ENCODE results near the gene PLA2G12A. TPM values are rescaled to one million over a fixed set of nuclear protein-coding genes. Genes with fewer than 3 reads are reported as not detected.

Gene PLA2G12A
- polyA plus RNA-seq, 1 of the 3 experiments (the other 2 are of a cell fraction), result 7.9 TPM

- no peak overlapping the region for H3K9ac ChIP-seq
- 77% methylated on average over 7 of the region's 7 CpGs for WGBS (ENCODE audit: low lambda C conversion rate)
- H3K4me1 ChIP-seq (ENCODE audit: control insufficient read depth in 1 of 2, insufficient read depth in 2 of 2, low read depth in 1 of 2, low read length in 1 of 2), result no peaks in the 10 kb centered on the region
- no peak for DNase-seq
- H3F3A ChIP-seq (replicated peaks; ENCODE audit: insufficient read depth), result peaks cover 7% of the 10 kb centered on the region
- no peaks in the 10 kb centered on the region for H4K20me1 ChIP-seq (ENCODE audit: insufficient read depth)
- H3K4me2 ChIP-seq, result no peak overlapping the region
- H3K79me2 ChIP-seq (ENCODE audit: insufficient read depth), result no peaks in the 10 kb centered on the region
- no peaks in the 10 kb centered on the region for H3K36me3 ChIP-seq (replicated peaks in 1 of 2; ENCODE audit: control insufficient read depth in 1 of 2, insufficient read depth in 2 of 2, low read length in 1 of 2)
- no peaks in the 10 kb centered on the region for H3K9me2 ChIP-seq
- TF ChIP-seq IRF3 (IDR thresholded peaks at IDR 0.05; ENCODE audit: low read depth, low read length) (no peak), TCF12 (IDR thresholded peaks at IDR 0.05) (no peak)
- no peaks in the 10 kb centered on the region for H3K9me3 ChIP-seq
- no peak overlapping the region for H3K4me3 ChIP-seq (ENCODE audit: low read depth in 2 of 2, low read length in 1 of 2)
- H3K27ac ChIP-seq (ENCODE audit: low read depth in 2 of 2, low read length in 1 of 2), result no peak overlapping the region
- no peaks in the 10 kb centered on the region for H3K27me3 ChIP-seq (ENCODE audit: insufficient read depth)
- CTCF ChIA-PET, result no interaction called here
- POLR2A ChIA-PET, result no interaction called here
- no peak overlapping the region for H2AFZ ChIP-seq (ENCODE audit: low read depth)
Measured at GRCh38 chr4:109754093-109754857, 24.4 kb upstream of the PLA2G12A start.

GRCh38 chr4:109752525-109752924, 22.7 kb upstream of the PLA2G12A start:
- no peak overlapping the region for H3K9ac ChIP-seq
- H3K9me3 ChIP-seq, result no peaks in the 10 kb centered on the region
- H3K27ac ChIP-seq (ENCODE audit: low read depth in 2 of 2, low read length in 1 of 2), result no peak overlapping the region
- no peaks in the 10 kb centered on the region for H3K9me2 ChIP-seq
- H3K36me3 ChIP-seq (replicated peaks in 1 of 2; ENCODE audit: control insufficient read depth in 1 of 2, insufficient read depth in 2 of 2, low read length in 1 of 2), result no peaks in the 10 kb centered on the region
- ChIA-PET CTCF (interaction anchor here (1.3 kb wide), 1 partner anchor 319 kb away, joined by 4 read pairs; the partner anchor contains the start of gene SEC24B), POLR2A (no interaction called here)
- no peak overlapping the region for H3K4me2 ChIP-seq
- H3K4me1 ChIP-seq (ENCODE audit: control insufficient read depth in 1 of 2, insufficient read depth in 2 of 2, low read depth in 1 of 2, low read length in 1 of 2), result no peaks in the 10 kb centered on the region
- no peak overlapping the region for H3K4me3 ChIP-seq (ENCODE audit: low read depth in 2 of 2, low read length in 1 of 2)
- no peaks in the 10 kb centered on the region for H3K27me3 ChIP-seq (ENCODE audit: insufficient read depth)
- H2AFZ ChIP-seq (ENCODE audit: low read depth), result peak overlapping the region; percentile 30; the same call in 1 of the 2 replicates
- no peaks in the 10 kb centered on the region for H4K20me1 ChIP-seq (ENCODE audit: insufficient read depth)
- peaks cover 7% of the 10 kb centered on the region for H3F3A ChIP-seq (replicated peaks; ENCODE audit: insufficient read depth)
- no peak for DNase-seq
- H3K79me2 ChIP-seq (ENCODE audit: insufficient read depth), result no peaks in the 10 kb centered on the region
- TF ChIP-seq, protein P1, sequence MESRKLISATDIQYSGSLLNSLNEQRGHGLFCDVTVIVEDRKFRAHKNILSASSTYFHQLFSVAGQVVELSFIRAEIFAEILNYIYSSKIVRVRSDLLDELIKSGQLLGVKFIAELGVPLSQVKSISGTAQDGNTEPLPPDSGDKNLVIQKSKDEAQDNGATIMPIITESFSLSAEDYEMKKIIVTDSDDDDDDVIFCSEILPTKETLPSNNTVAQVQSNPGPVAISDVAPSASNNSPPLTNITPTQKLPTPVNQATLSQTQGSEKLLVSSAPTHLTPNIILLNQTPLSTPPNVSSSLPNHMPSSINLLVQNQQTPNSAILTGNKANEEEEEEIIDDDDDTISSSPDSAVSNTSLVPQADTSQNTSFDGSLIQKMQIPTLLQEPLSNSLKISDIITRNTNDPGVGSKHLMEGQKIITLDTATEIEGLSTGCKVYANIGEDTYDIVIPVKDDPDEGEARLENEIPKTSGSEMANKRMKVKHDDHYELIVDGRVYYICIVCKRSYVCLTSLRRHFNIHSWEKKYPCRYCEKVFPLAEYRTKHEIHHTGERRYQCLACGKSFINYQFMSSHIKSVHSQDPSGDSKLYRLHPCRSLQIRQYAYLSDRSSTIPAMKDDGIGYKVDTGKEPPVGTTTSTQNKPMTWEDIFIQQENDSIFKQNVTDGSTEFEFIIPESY (IDR thresholded peaks at IDR 0.05; ENCODE audit: borderline replicate concordance, low read depth), result no peak
- no peak for TF ChIP-seq EP300 (IDR thresholded peaks at IDR 0.05; ENCODE audit: borderline replicate concordance in 1 of 2, low read depth in 1 of 2, low read length in 1 of 2)
- no peak for TF ChIP-seq RCOR1 (IDR thresholded peaks at IDR 0.05; ENCODE audit: low read length)
- no peak for TF ChIP-seq NRF1 (IDR thresholded peaks at IDR 0.05; ENCODE audit: low read depth, low read length)
- TF ChIP-seq GATA2 (CRISPR knock-in tag; IDR thresholded peaks at IDR 0.05), result no peak
- no peak for TF ChIP-seq SIN3A (IDR thresholded peaks at IDR 0.05; ENCODE audit: borderline replicate concordance, low read depth, low read length)
- no peak for TF ChIP-seq JUND (IDR thresholded peaks at IDR 0.05)
- TF ChIP-seq NFIC (IDR thresholded peaks at IDR 0.05; ENCODE audit: borderline replicate concordance), result no peak
- TF ChIP-seq, protein P2, sequence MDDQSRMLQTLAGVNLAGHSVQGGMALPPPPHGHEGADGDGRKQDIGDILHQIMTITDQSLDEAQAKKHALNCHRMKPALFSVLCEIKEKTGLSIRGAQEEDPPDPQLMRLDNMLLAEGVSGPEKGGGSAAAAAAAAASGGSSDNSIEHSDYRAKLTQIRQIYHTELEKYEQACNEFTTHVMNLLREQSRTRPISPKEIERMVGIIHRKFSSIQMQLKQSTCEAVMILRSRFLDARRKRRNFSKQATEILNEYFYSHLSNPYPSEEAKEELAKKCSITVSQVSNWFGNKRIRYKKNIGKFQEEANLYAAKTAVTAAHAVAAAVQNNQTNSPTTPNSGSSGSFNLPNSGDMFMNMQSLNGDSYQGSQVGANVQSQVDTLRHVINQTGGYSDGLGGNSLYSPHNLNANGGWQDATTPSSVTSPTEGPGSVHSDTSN (IDR thresholded peaks at IDR 0.05), result no peak
- WGBS (ENCODE audit: low lambda C conversion rate), result 0% methylated on average over 1 of the region's 1 CpG

Measured in SK-N-SH (cell line).